HEK293T (cell line): ENCODE results near the gene BSG.

Experiments
- CTCF ChIA-PET: fragments of 350-600 bp; formaldehyde crosslinking; extraction: SDS; loops from one replicate; lab custom pipeline; 2021; ENCODE audit warnings: antibody characterized with exemption, inconsistent platforms; lab: Yijun Ruan, JAX
- POLR2A ChIA-PET: fragments of 350-600 bp; formaldehyde crosslinking; extraction: SDS; loops from one replicate; lab custom pipeline; 2020; ENCODE audit warnings: antibody characterized with exemption, inconsistent platforms; lab: Yijun Ruan, JAX
- DNase-seq: peaks from one replicate; pipeline ENCODE4 v3.0.0; 2012; ENCODE audit warnings: mixed read lengths; ENCODE audit errors: extremely low spot score
- ARNT ChIP-seq: fragments of 450-650 bp; IDR thresholded peaks from 2 replicates; pipeline ENCODE4 v1.6.1; 2017; ENCODE audit warnings: mild to moderate bottlenecking
- BHLHE40 ChIP-seq: fragments of 450-650 bp; IDR thresholded peaks from 2 replicates; pipeline ENCODE4 v1.6.1; 2016; ENCODE audit warnings: mild to moderate bottlenecking, moderate library complexity, borderline replicate concordance
- CTBP1 ChIP-seq: fragments of 450-650 bp; IDR thresholded peaks from 2 replicates; pipeline ENCODE4 v1.6.1; 2016; ENCODE audit warnings: borderline replicate concordance
- ELF4 ChIP-seq: fragments of 450-650 bp; IDR thresholded peaks from 2 replicates; pipeline ENCODE4 v1.6.1; 2017; ENCODE audit warnings: antibody characterized with exemption
- FOXA1 ChIP-seq: fragments of 450-650 bp; IDR thresholded peaks from 2 replicates; pipeline ENCODE4 v1.6.1; 2016; ENCODE audit warnings: mild to moderate bottlenecking
- FOXK2 ChIP-seq: fragments of 450-650 bp; IDR thresholded peaks from 2 replicates; pipeline ENCODE4 v1.6.1; 2016; ENCODE audit warnings: mild to moderate bottlenecking
- FOXM1 ChIP-seq: fragments of 450-650 bp; IDR thresholded peaks from 2 replicates; pipeline ENCODE4 v1.6.1; 2017; ENCODE audit warnings: mild to moderate bottlenecking, borderline replicate concordance
- HDGF ChIP-seq: fragments of 450-650 bp; IDR thresholded peaks from 2 replicates; pipeline ENCODE4 v1.6.1; 2017; ENCODE audit warnings: antibody characterized with exemption, borderline replicate concordance
- L3MBTL2 ChIP-seq: fragments of 450-650 bp; conservative IDR thresholded peaks from 2 replicates; pipeline ENCODE4 v1.6.1; 2016; ENCODE audit warnings: mild to moderate bottlenecking
- LEF1 ChIP-seq: fragments of 450-650 bp; IDR thresholded peaks from 2 replicates; pipeline ENCODE4 v1.6.1; 2017; ENCODE audit warnings: mild to moderate bottlenecking, borderline replicate concordance
- NFRKB ChIP-seq: fragments of 450-650 bp; IDR thresholded peaks from 2 replicates; pipeline ENCODE4 v1.6.1; 2016; ENCODE audit warnings: mild to moderate bottlenecking, moderate library complexity
- SP1 ChIP-seq: fragments of 450-650 bp; IDR thresholded peaks from 2 replicates; pipeline ENCODE4 v1.6.1; 2017
- SUZ12 ChIP-seq: fragments of 450-650 bp; IDR thresholded peaks from 2 replicates; pipeline ENCODE4 v1.6.1; 2016; ENCODE audit warnings: mild to moderate bottlenecking
- TARDBP ChIP-seq: fragments of 450-650 bp; IDR thresholded peaks from 2 replicates; pipeline ENCODE4 v1.6.1; 2016
- ZNF384 ChIP-seq: fragments of 450-650 bp; IDR thresholded peaks from 2 replicates; pipeline ENCODE4 v1.6.1; 2016
- TF ChIP-seq, protein P1 (sequence below): fragments of 450-650 bp; IDR thresholded peaks from 2 replicates; pipeline ENCODE4 v1.6.1; 2016

BSG gene

GRCh38 chr19:579842-580155, 7.4 kb downstream of the BSG start:
- ChIA-PET POLR2A (no interaction called here), CTCF (no interaction called here)
- TF ChIP-seq BHLHE40 (no peak), CTBP1 (no peak), ZNF384 (no peak), TARDBP (no peak), FOXA1 (no peak), NFRKB (no peak), L3MBTL2 (no peak), FOXM1 (no peak), ARNT (no peak), SUZ12 (no peak), SP1 (no peak)
- TF ChIP-seq, protein P1, sequence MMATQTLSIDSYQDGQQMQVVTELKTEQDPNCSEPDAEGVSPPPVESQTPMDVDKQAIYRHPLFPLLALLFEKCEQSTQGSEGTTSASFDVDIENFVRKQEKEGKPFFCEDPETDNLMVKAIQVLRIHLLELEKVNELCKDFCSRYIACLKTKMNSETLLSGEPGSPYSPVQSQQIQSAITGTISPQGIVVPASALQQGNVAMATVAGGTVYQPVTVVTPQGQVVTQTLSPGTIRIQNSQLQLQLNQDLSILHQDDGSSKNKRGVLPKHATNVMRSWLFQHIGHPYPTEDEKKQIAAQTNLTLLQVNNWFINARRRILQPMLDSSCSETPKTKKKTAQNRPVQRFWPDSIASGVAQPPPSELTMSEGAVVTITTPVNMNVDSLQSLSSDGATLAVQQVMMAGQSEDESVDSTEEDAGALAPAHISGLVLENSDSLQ, result no peak
- no peak for DNase-seq

DNA sequence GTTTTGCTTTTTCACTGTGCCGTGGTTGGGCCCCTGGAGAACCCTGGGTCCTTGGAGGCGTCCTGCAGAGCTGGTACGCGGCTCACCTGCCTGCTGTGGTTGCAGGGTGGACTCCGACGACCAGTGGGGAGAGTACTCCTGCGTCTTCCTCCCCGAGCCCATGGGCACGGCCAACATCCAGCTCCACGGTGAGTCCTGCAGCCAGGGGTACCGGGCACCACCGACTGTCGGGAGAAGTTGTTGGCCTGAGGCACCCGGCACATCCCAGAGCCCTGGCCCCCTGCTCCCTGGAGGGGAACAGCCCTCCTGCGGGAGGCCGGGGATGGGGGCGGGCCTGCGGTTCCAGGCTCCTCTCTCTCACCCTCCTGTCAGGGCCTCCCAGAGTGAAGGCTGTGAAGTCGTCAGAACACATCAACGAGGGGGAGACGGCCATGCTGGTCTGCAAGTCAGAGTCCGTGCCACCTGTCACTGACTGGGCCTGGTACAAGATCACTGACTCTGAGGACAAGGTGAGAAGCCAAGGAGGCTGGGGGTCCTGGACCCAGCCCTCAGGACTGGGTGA, 8.0 kb downstream of the BSG start:
- CTCF ChIA-PET, result no interaction called here
- no peak for TF ChIP-seq FOXK2
- TF ChIP-seq BHLHE40, result no peak
- no peak for TF ChIP-seq ZNF384
- no peak for TF ChIP-seq SUZ12
- TF ChIP-seq HDGF, result no peak
- TF ChIP-seq FOXM1, result no peak
- no peak for DNase-seq

GRCh38 chr19:581399-582111, 9.2 kb downstream of the BSG start:
- no peak for TF ChIP-seq FOXA1
- TF ChIP-seq, protein P1, result no peak
- TF ChIP-seq SP1, result no peak
- no peak for DNase-seq
- ChIA-PET CTCF (no interaction called here), POLR2A (no interaction called here)

More for the DNA sequence above, 8.0 kb downstream of the BSG start:
- POLR2A ChIA-PET, result no interaction called here

- CTCF ChIA-PET, result no interaction called here
Measured at GRCh38 chr19:582497-583197, 10.3 kb downstream of the BSG start.

GRCh38 chr19:583198-583967, 11.0 kb downstream of the BSG start:
- POLR2A ChIA-PET, result interaction anchor here (1.7 kb wide), 1 partner anchor 9 kb away, joined by 4 read pairs; no protein-coding TSS in a partner anchor
- CTCF ChIA-PET, result no interaction called here

More at GRCh38 chr19:582497-583197, 10.3 kb downstream of the BSG start:
- TF ChIP-seq ARNT (no peak), FOXA1 (no peak), ELF4 (no peak), HDGF (no peak), BHLHE40 (no peak), LEF1 (no peak), NFRKB (no peak), ZNF384 (no peak), CTBP1 (no peak), SP1 (no peak)
- TF ChIP-seq, protein P1, result no peak
- POLR2A ChIA-PET, result no interaction called here
- DNase-seq, result no peak

DNA sequence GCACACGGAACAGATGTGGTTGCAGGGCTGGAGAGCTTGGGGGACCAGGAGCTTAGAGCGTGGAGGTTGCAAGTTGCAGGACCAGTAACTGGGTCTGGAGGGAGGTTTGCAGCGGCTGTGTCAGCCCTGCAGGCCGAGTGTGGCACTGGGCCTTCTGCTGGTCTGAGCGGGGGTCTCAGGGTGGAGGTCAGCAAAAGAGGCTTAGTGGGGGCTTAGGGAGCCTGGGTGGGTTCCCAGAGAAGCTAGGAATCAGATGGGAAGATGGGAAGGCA, 11.5 kb downstream of the BSG start:
- TF ChIP-seq FOXA1 (no peak), FOXK2 (no peak), CTBP1 (no peak)
- CTCF ChIA-PET, result no interaction called here
- DNase-seq, result no peak
- POLR2A ChIA-PET, result interaction anchor here (1.7 kb wide), 1 partner anchor 9 kb away, joined by 4 read pairs; no protein-coding TSS in a partner anchor

More at GRCh38 chr19:583198-583967, 11.0 kb downstream of the BSG start:
- TF ChIP-seq ZNF384 (no peak), CTBP1 (no peak)
- no peak for DNase-seq
